GM19351 (cell line): ENCODE measurements around the gene SYN1.

Experiments used
- ATAC-seq: cut with Tn5 transposase; IDR thresholded peaks from one replicate; pipeline ENCODE4 v1.9.1; 2021; ENCODE audit warnings: mild to moderate bottlenecking, moderate library complexity; ENCODE audit not compliant: unreplicated experiment

Gene SYN1

GRCh38 chrX:47634871-47635575, 15.4 kb upstream of the SYN1 start:
- no peak for ATAC-seq

GRCh38 chrX:47633689-47634590, 14.3 kb upstream of the SYN1 start:
- ATAC-seq, result no peak

- no peak for ATAC-seq
Observed at GRCh38 chrX:47632666-47633065, 13.0 kb upstream of the SYN1 start.

GRCh38 chrX:47631676-47632075, 12.0 kb upstream of the SYN1 start:
- no peak for ATAC-seq

- ATAC-seq, result no peak
Observed at GRCh38 chrX:47629419-47630200, 10.0 kb upstream of the SYN1 start, which contains the start of gene CFP. CFP (minus strand) TSS chrX:47629930; CDS start chrX:47629844, 86 bp downstream.

- ATAC-seq, result no peak
Observed at GRCh38 chrX:47628982-47629381, 9.3 kb upstream of the SYN1 start.

GRCh38 chrX:47625365-47625764, 5.7 kb upstream of the SYN1 start:
- ATAC-seq, result no peak

- ATAC-seq, result no peak
Observed at GRCh38 chrX:47623540-47624027, 3.9 kb upstream of the SYN1 start.

- no peak for ATAC-seq
Observed at GRCh38 chrX:47621851-47622250, 2.2 kb upstream of the SYN1 start.

GRCh38 chrX:47620303-47620685, 637 bp upstream of the SYN1 start:
- no peak for ATAC-seq

- ATAC-seq, result no peak
Observed at GRCh38 chrX:47618923-47619485, 653 bp downstream of the SYN1 start.

GRCh38 chrX:47614618-47615017, 5.0 kb downstream of the SYN1 start:
- ATAC-seq, result no peak

- no peak for ATAC-seq
Observed at GRCh38 chrX:47613082-47613481, 6.6 kb downstream of the SYN1 start.

GRCh38 chrX:47612418-47612817, 7.2 kb downstream of the SYN1 start:
- no peak for ATAC-seq

GRCh38 chrX:47611926-47612325, 7.7 kb downstream of the SYN1 start:
- ATAC-seq, result no peak

GRCh38 chrX:47611489-47611888, 8.2 kb downstream of the SYN1 start:
- no peak for ATAC-seq

- no peak for ATAC-seq
Observed at GRCh38 chrX:47610511-47610910, 9.1 kb downstream of the SYN1 start.

GRCh38 chrX:47608130-47608810, 11.4 kb downstream of the SYN1 start:
- ATAC-seq, result no peak

- no peak for ATAC-seq
Observed at GRCh38 chrX:47607091-47607490, 12.6 kb downstream of the SYN1 start.

GRCh38 chrX:47605024-47605423, 14.6 kb downstream of the SYN1 start:
- ATAC-seq, result no peak
